Measurements from ENCODE around the gene NGF. TPM values are rescaled to one million over a fixed set of nuclear protein-coding genes. Genes with fewer than 3 reads are reported as not detected.

Gene NGF
- total RNA-seq, 1 experiment from 2014 or later = 0.47 TPM

DNA sequence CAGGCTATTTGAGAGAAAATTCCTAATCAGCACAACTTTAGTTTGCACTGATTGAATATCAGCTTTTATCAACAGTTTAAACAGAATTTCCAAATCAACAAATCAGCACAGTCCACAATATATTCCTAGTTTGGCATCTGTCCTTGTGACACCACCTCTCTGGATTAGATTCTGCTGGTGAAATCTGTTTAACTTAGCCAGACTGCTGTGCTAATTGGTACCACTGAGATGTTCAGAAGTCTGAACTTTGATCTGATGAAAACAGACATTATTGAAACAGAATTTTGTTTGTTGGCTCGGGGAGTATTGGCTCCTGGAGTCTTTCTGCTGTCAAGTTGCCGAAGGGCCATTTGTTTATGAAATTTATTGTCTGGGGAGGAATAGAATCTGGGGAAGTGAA, 17.0 kb upstream of the NGF start:
- no peak overlapping the region for H3K27ac ChIP-seq (ENCODE audit: low read depth, low read length, poor library complexity, severe bottlenecking)
- TF ChIP-seq, protein P1, sequence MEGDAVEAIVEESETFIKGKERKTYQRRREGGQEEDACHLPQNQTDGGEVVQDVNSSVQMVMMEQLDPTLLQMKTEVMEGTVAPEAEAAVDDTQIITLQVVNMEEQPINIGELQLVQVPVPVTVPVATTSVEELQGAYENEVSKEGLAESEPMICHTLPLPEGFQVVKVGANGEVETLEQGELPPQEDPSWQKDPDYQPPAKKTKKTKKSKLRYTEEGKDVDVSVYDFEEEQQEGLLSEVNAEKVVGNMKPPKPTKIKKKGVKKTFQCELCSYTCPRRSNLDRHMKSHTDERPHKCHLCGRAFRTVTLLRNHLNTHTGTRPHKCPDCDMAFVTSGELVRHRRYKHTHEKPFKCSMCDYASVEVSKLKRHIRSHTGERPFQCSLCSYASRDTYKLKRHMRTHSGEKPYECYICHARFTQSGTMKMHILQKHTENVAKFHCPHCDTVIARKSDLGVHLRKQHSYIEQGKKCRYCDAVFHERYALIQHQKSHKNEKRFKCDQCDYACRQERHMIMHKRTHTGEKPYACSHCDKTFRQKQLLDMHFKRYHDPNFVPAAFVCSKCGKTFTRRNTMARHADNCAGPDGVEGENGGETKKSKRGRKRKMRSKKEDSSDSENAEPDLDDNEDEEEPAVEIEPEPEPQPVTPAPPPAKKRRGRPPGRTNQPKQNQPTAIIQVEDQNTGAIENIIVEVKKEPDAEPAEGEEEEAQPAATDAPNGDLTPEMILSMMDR (conservative IDR thresholded peaks at IDR 0.05; ENCODE audit: low read depth, low read length) = no peak
- no peak for TF ChIP-seq EZH2 (IDR thresholded peaks at IDR 0.05; ENCODE audit: borderline replicate concordance, low read depth, low read length, poor library complexity, severe bottlenecking)
- H3K36me3 ChIP-seq (ENCODE audit: insufficient read depth, low read length, poor library complexity, severe bottlenecking) = no peaks in the 10 kb centered on the region
- POLR2A ChIA-PET (ENCODE audit: low non-redundant PET) = no interaction called here
- no TSS peak for BruUV-seq (replicated peaks)
- no peaks in the 10 kb centered on the region for H3K27me3 ChIP-seq (replicated peaks; ENCODE audit: insufficient read depth, low read depth, low read length, poor library complexity)
- H3K4me1 ChIP-seq (ENCODE audit: insufficient read depth, low read length, poor library complexity, severe bottlenecking) = no peaks in the 10 kb centered on the region
- no peak overlapping the region for H3K4me3 ChIP-seq (ENCODE audit: low read depth, low read length, poor library complexity, severe bottlenecking)
- no peaks in the 10 kb centered on the region for H3K9me3 ChIP-seq (ENCODE audit: low read depth, low read length, poor library complexity, severe bottlenecking)
- CTCF ChIA-PET = interaction anchor here (2.0 kb wide), 1 partner anchor 240 kb away, joined by 5 read pairs; no protein-coding TSS in a partner anchor
- intact Hi-C loops (cut with micrococcal nuclease; ENCODE audit: unreplicated experiment) = no loop called here
- no peak for DNase-seq (ENCODE audit: low spot score)

DNA sequence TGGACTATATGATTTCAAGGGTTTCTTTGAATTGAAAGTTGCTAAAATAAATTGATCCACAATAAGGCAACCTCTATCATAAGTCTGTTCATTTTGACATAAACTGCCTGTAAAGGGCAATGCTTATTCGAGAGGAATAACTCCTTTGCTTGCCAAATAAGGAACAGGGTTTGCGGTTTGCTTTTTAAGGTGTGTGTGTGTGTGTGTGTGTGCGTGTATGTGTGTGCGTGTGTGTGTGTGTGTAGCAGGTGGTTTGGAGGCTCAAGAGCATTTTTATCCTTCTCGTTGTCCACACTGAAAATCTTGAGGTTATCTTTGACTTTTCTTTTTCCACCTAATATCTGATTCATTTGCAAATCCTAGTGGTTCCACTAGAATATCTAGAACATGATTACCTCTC, 13.1 kb upstream of the NGF start:
- ChIA-PET POLR2A (ENCODE audit: low non-redundant PET) (no interaction called here), CTCF (no interaction called here)
- Histone ChIP-seq H3K4me3 (ENCODE audit: low read depth, low read length, poor library complexity, severe bottlenecking) (no peak overlapping the region), H3K36me3 (ENCODE audit: insufficient read depth, low read length, poor library complexity, severe bottlenecking) (no peaks in the 10 kb centered on the region), H3K4me1 (ENCODE audit: insufficient read depth, low read length, poor library complexity, severe bottlenecking) (no peaks in the 10 kb centered on the region), H3K9me3 (ENCODE audit: low read depth, low read length, poor library complexity, severe bottlenecking) (no peaks in the 10 kb centered on the region), H3K27me3 (replicated peaks; ENCODE audit: insufficient read depth, low read depth, low read length, poor library complexity) (no peaks in the 10 kb centered on the region), H3K27ac (ENCODE audit: low read depth, low read length, poor library complexity, severe bottlenecking) (no peak overlapping the region)
- intact Hi-C loops (cut with micrococcal nuclease; ENCODE audit: unreplicated experiment) = no loop called here
- no TSS peak for BruUV-seq (replicated peaks)
- no peak for TF ChIP-seq EZH2 (IDR thresholded peaks at IDR 0.05; ENCODE audit: borderline replicate concordance, low read depth, low read length, poor library complexity, severe bottlenecking)
- TF ChIP-seq, protein P1 (conservative IDR thresholded peaks at IDR 0.05; ENCODE audit: low read depth, low read length) = no peak
- DNase-seq (ENCODE audit: low spot score) = no peak

DNA sequence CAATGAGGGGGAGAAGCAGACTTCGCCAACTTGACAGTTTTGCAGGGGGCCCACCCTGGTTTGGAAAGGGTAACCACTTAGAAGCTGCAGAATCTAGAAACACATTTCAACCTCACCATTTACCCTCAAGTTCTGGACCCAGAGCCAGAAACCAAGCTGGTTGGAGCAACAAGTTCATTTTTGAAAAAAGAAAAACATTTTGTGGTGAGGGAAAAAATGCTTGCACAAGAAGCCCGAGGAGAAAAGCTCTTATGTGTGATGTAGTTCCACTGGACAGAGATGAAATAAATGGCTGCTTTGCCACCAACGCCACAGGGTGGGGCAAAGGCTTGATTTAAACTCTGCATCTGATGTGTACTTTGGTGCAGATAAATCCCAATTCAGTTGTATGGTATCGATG, 10.6 kb upstream of the NGF start:
- Histone ChIP-seq H3K4me3 (ENCODE audit: low read depth, low read length, poor library complexity, severe bottlenecking) (no peak overlapping the region), H3K9me3 (ENCODE audit: low read depth, low read length, poor library complexity, severe bottlenecking) (no peaks in the 10 kb centered on the region), H3K36me3 (ENCODE audit: insufficient read depth, low read length, poor library complexity, severe bottlenecking) (no peaks in the 10 kb centered on the region), H3K27ac (ENCODE audit: low read depth, low read length, poor library complexity, severe bottlenecking) (no peak overlapping the region), H3K27me3 (replicated peaks; ENCODE audit: insufficient read depth, low read depth, low read length, poor library complexity) (no peaks in the 10 kb centered on the region), H3K4me1 (ENCODE audit: insufficient read depth, low read length, poor library complexity, severe bottlenecking) (no peaks in the 10 kb centered on the region)
- no TSS peak for BruUV-seq (replicated peaks)
- ChIA-PET POLR2A (ENCODE audit: low non-redundant PET) (no interaction called here), CTCF (no interaction called here)
- no peak for DNase-seq (ENCODE audit: low spot score)
- intact Hi-C loops (cut with micrococcal nuclease; ENCODE audit: unreplicated experiment) = no loop called here
- no peak for TF ChIP-seq EZH2 (IDR thresholded peaks at IDR 0.05; ENCODE audit: borderline replicate concordance, low read depth, low read length, poor library complexity, severe bottlenecking)
- TF ChIP-seq, protein P1 (conservative IDR thresholded peaks at IDR 0.05; ENCODE audit: low read depth, low read length) = no peak

Data from A673 (cell line).